H1 (cell line): Measurements from ENCODE around the gene CD84. TPM values are rescaled to one million over a fixed set of nuclear protein-coding genes. Genes with fewer than 3 reads are reported as not detected.
"Not testable (repeated sequence)": the region's sequence is repeated elsewhere in the genome, so short reads cannot be mapped to it uniquely, and the experiment has no call there.

Experiments used
- CTCF ChIA-PET: fragments of 300-600 bp; sonication (Branson Sonifier 250); formaldehyde crosslinking; loops from one replicate; lab custom pipeline; 2021; ENCODE audit not compliant: partially characterized antibody; lab: Charles Lee
- POLR2A ChIA-PET: fragments of 300-600 bp; sonication (Branson Sonifier 250); formaldehyde crosslinking; loops from one replicate; lab custom pipeline; 2021; ENCODE audit warnings: inconsistent platforms; ENCODE audit not compliant: partially characterized antibody; lab: Charles Lee
- DNase-seq, 2 experiments: peaks; one replicate each; pipeline versions ENCODE4 v3.0.0 to v3.0.0-alpha.2; 2010 to 2022; ENCODE audit warnings: low spot score in 2 of 2, low read depth in 1 of 2, mixed read lengths in 1 of 2
- FAIRE-seq: peaks from 2 replicates; lab custom pipeline; 2011; peaks lifted over from hg19 to GRCh38; lab: Jason Lieb, UNC
- H2AFZ ChIP-seq: 2 replicates; pipeline ENCODE4 v1.8.1; 2012; ENCODE audit warnings: low read length, inconsistent platforms
- H2AK5ac ChIP-seq: 2 replicates; pipeline ENCODE4 v1.6.1; 2013; ENCODE audit warnings: low read depth, low read length
- H2BK120ac ChIP-seq: replicated peaks from 2 replicates; pipeline ENCODE3; 2013; ENCODE audit warnings: low read depth, low read length, inconsistent platforms
- H2BK12ac ChIP-seq: 2 replicates; pipeline ENCODE4 v1.6.1; 2013; ENCODE audit warnings: low read depth, low read length
- H2BK15ac ChIP-seq: 2 replicates; pipeline ENCODE4 v1.6.1; 2013; ENCODE audit warnings: low read length
- H2BK20ac ChIP-seq: 2 replicates; pipeline ENCODE4 v1.6.1; 2013; ENCODE audit warnings: low read length
- H2BK5ac ChIP-seq: 2 replicates; pipeline ENCODE4 v1.6.1; 2013; ENCODE audit warnings: low read depth, low read length
- H3K14ac ChIP-seq: 2 replicates; pipeline ENCODE4 v1.6.1; 2013; ENCODE audit warnings: inconsistent platforms; ENCODE audit not compliant: insufficient read length
- H3K18ac ChIP-seq: 2 replicates; pipeline ENCODE4 v1.6.1; 2013; ENCODE audit warnings: low read length; ENCODE audit errors: extremely low read depth
- H3K23ac ChIP-seq: 2 replicates; pipeline ENCODE4 v1.6.1; 2013; ENCODE audit warnings: inconsistent platforms; ENCODE audit not compliant: insufficient read length
- H3K23me2 ChIP-seq: 2 replicates; pipeline ENCODE4 v1.6.1; 2013; ENCODE audit warnings: low read depth, low read length
- H3K27ac ChIP-seq: 2 replicates; pipeline ENCODE4 v1.6.1; 2011; ENCODE audit warnings: low read depth, low read length, inconsistent platforms
- H3K27me3 ChIP-seq, 4 experiments: replicated peaks in 1 of 4; 1 replicate in 1 of 4; 2 replicates in 3 of 4; pipeline versions ENCODE4 v1.6.1 to v1.8.1; 2011 to 2013; ENCODE audit warnings: low read length in 3 of 4, mild to moderate bottlenecking in 3 of 4, inconsistent platforms in 2 of 4, mixed read lengths in 2 of 4, moderate library complexity in 1 of 4; ENCODE audit not compliant: control insufficient read depth in 3 of 4, insufficient read depth in 3 of 4; ENCODE audit errors: extremely low read depth in 1 of 4
- H3K36me3 ChIP-seq, 4 experiments: 2 replicates each; pipeline versions ENCODE4 v1.6.1 to v1.8.1; 2011 to 2013; ENCODE audit warnings: mild to moderate bottlenecking in 4 of 4, low read length in 3 of 4, moderate library complexity in 2 of 4, control low read depth in 1 of 4, inconsistent platforms in 1 of 4; ENCODE audit not compliant: insufficient read depth in 4 of 4, control insufficient read depth in 2 of 4
- H3K4ac ChIP-seq: replicated peaks from 2 replicates; pipeline ENCODE3; 2013; ENCODE audit warnings: low read length, low read depth, mixed read lengths, inconsistent platforms; ENCODE audit not compliant: insufficient read length
- H3K4me1 ChIP-seq, 4 experiments: replicated peaks in 1 of 4; 1 replicate in 1 of 4; 2 replicates in 3 of 4; pipeline versions ENCODE4 v1.6.1 to v1.8.1; 2011 to 2013; ENCODE audit warnings: low read length in 3 of 4, inconsistent platforms in 2 of 4, mixed read lengths in 1 of 4; ENCODE audit not compliant: insufficient read depth in 4 of 4, control insufficient read depth in 3 of 4
- H3K4me2 ChIP-seq, 2 experiments: 2 replicates each; pipeline versions ENCODE4 v1.6.1 to v1.8.1; 2011 to 2013; ENCODE audit warnings: low read depth in 2 of 2, low read length in 2 of 2, control low read depth in 1 of 2, inconsistent platforms in 1 of 2, mild to moderate bottlenecking in 1 of 2; ENCODE audit not compliant: insufficient read depth in 1 of 2
- H3K4me3 ChIP-seq, 4 experiments: fragments of 200-600, 300-600 bp in 1 of 4; sonication (generic), shearing (Covaris generic), sonication (Bioruptor Twin) in 1 of 4; 2 replicates each; pipeline versions ENCODE4 v1.5.1 to v1.8.1; 2011 to 2016; ENCODE audit warnings: low read length in 4 of 4, low read depth in 3 of 4, control low read depth in 2 of 4, inconsistent platforms in 2 of 4, mild to moderate bottlenecking in 2 of 4, mixed read lengths in 1 of 4, moderate library complexity in 1 of 4; ENCODE audit not compliant: insufficient read depth in 2 of 4; ENCODE audit errors: extremely low read depth in 1 of 4
- H3K56ac ChIP-seq: replicated peaks from 2 replicates; pipeline ENCODE3; 2013; ENCODE audit warnings: low read depth, mild to moderate bottlenecking, mixed read lengths, low read length, inconsistent platforms; ENCODE audit not compliant: insufficient read length
- H3K79me1 ChIP-seq: 2 replicates; pipeline ENCODE4 v1.6.1; 2013; ENCODE audit warnings: low read depth, low read length, control low read depth
- H3K79me2 ChIP-seq, 2 experiments: 2 replicates each; pipeline versions ENCODE4 v1.6.1 to v1.8.1; 2012 to 2013; ENCODE audit warnings: low read length in 2 of 2, mild to moderate bottlenecking in 2 of 2, inconsistent platforms in 1 of 2; ENCODE audit not compliant: insufficient read depth in 2 of 2, control insufficient read depth in 1 of 2
- H3K9ac ChIP-seq, 4 experiments: replicated peaks in 1 of 4; 1 replicate in 1 of 4; 2 replicates in 3 of 4; pipeline versions ENCODE4 v1.6.1 to v1.8.1; 2011 to 2013; ENCODE audit warnings: low read depth in 3 of 4, low read length in 3 of 4, control low read depth in 2 of 4, mild to moderate bottlenecking in 2 of 4, moderate library complexity in 2 of 4, inconsistent platforms in 1 of 4; ENCODE audit errors: extremely low read depth in 1 of 4
- H3K9me3 ChIP-seq, 2 experiments: 2 replicates each; pipeline versions ENCODE4 v1.6.1 to v1.8.1; 2012 to 2013; ENCODE audit warnings: mild to moderate bottlenecking in 2 of 2, moderate library complexity in 2 of 2, control low read depth in 1 of 2, inconsistent platforms in 1 of 2, low read depth in 1 of 2, low read length in 1 of 2, mixed read lengths in 1 of 2; ENCODE audit not compliant: insufficient read depth in 2 of 2
- H4K20me1 ChIP-seq, 2 experiments: replicated peaks in 1 of 2; 2 replicates each; pipeline versions ENCODE3 to v1.8.1; 2011 to 2013; ENCODE audit warnings: inconsistent platforms in 2 of 2, low read length in 2 of 2, mild to moderate bottlenecking in 1 of 2; ENCODE audit not compliant: insufficient read depth in 2 of 2, control insufficient read depth in 1 of 2
- H4K5ac ChIP-seq: 2 replicates; pipeline ENCODE4 v1.6.1; 2013; ENCODE audit warnings: low read length, low read depth, mixed read lengths, inconsistent platforms; ENCODE audit not compliant: insufficient read length
- H4K8ac ChIP-seq: 2 replicates; pipeline ENCODE4 v1.8.0; 2013; ENCODE audit warnings: mild to moderate bottlenecking, moderate library complexity, low read length, inconsistent platforms; ENCODE audit not compliant: insufficient read depth; ENCODE audit errors: extremely low read depth
- H4K91ac ChIP-seq: replicated peaks from 2 replicates; pipeline ENCODE3; 2013; ENCODE audit warnings: low read length, mixed read lengths, inconsistent platforms; ENCODE audit not compliant: insufficient read length
- WGBS, 2 experiments: shearing (Covaris generic) in 1 of 2; methylation state at CpG; one replicate each; pipeline versions ENCODE4 v1.1.6 to v1.1.7; 2013 to 2015; ENCODE audit warnings: low lambda C conversion rate in 2 of 2, mixed read lengths in 2 of 2, inconsistent platforms in 1 of 2, low coverage in 1 of 2, missing lambda C conversion rate in 1 of 2; ENCODE audit not compliant: insufficient replicate concordance in 2 of 2, insufficient coverage in 1 of 2, insufficient read length in 1 of 2; ENCODE audit errors: extremely low coverage in 1 of 2, missing lambda C conversion rate in 1 of 2; 5-methylcytosine and 5-hydroxymethylcytosine counted together
- polyA plus RNA-seq, 7 experiments: library from polyadenylated mRNA; depleted of rRNA in 3 of 7; stranded (reverse) in 5 of 7; unstranded in 2 of 7; fragments of >200 nt in 5 of 7; fragments of 200-250 nt in 2 of 7; gene quantifications; 1 replicate in 5 of 7; 2 replicates in 1 of 7; 4 replicates in 1 of 7; pipeline versions ENCODE4 v1.2.1 to v1.2.3, GENCODE V29; 2011 to 2013; ENCODE audit warnings: missing spikeins in 2 of 7, mixed read lengths in 2 of 7
- total RNA-seq: library from RNA; stranded (reverse); fragmentation: NEBNext Ultra II Directional; extraction: Animal tissue kit (Norgen Biotek cat#: 25700); gene quantifications from 2 replicates; pipeline ENCODE4 v1.2.1, GENCODE V29; 2021

CD84 gene
- total and polyA plus RNA-seq, 2 of the 8 experiments (the other 6 are each of a cell fraction or from before 2014, with no cell fraction given): not detected

GRCh38 chr1:160517519-160517918, 61.8 kb downstream of the CD84 start:
- WGBS, 2 experiments: 48% methylated on average over 2 of the region's 2 CpGs; no CpG with 5 or more reads in 1 of the 2 experiments
- H4K91ac ChIP-seq, H2AK5ac ChIP-seq, H3K4me2 ChIP-seq, H3K23ac ChIP-seq, H3K4me1 ChIP-seq, H4K20me1 ChIP-seq, H2BK20ac ChIP-seq, H3K36me3 ChIP-seq, H3K14ac ChIP-seq, H3K27me3 ChIP-seq, DNase-seq, H3K9ac ChIP-seq, H2BK120ac ChIP-seq, POLR2A ChIA-PET, H2AFZ ChIP-seq, H2BK15ac ChIP-seq, H3K79me2 ChIP-seq, H4K8ac ChIP-seq, H3K18ac ChIP-seq, H3K79me1 ChIP-seq, H3K23me2 ChIP-seq, H3K27ac ChIP-seq, FAIRE-seq, H4K5ac ChIP-seq, H2BK12ac ChIP-seq, H3K4me3 ChIP-seq, H3K56ac ChIP-seq, H3K4ac ChIP-seq, H3K9me3 ChIP-seq, H2BK5ac ChIP-seq: not testable (repeated sequence)
- CTCF ChIA-PET: interaction anchor here (1.0 kb wide), 1 partner anchor 66 kb away, joined by 3 read pairs; no protein-coding TSS in a partner anchor

- H2BK12ac ChIP-seq, H3K27me3 ChIP-seq, H3K56ac ChIP-seq, DNase-seq, H2BK15ac ChIP-seq, POLR2A ChIA-PET, H3K79me2 ChIP-seq, H4K91ac ChIP-seq, H2AK5ac ChIP-seq, H3K79me1 ChIP-seq, H3K14ac ChIP-seq, H2BK5ac ChIP-seq, FAIRE-seq, H3K9me3 ChIP-seq, H3K4ac ChIP-seq, H4K8ac ChIP-seq, H3K23me2 ChIP-seq, H2AFZ ChIP-seq, H3K23ac ChIP-seq, H3K4me2 ChIP-seq, H2BK120ac ChIP-seq, H3K18ac ChIP-seq, H4K5ac ChIP-seq, H3K9ac ChIP-seq, CTCF ChIA-PET, H3K27ac ChIP-seq, H4K20me1 ChIP-seq, H3K36me3 ChIP-seq, H3K4me1 ChIP-seq, H3K4me3 ChIP-seq, H2BK20ac ChIP-seq: not testable (repeated sequence)
- WGBS, 2 experiments: 94% methylated on average over 1 of the region's 1 CpG; no CpG with 5 or more reads in 1 of the 2 experiments
Measured at GRCh38 chr1:160515908-160516307, 63.4 kb downstream of the CD84 start.
